DMS153 (cell line): Measurements from ENCODE around the gene GALNT18.

ENCODE experiments used
- DNase-seq: peaks from one replicate; lab custom pipeline; 2025; lab: John Stamatoyannopoulos, UW

Gene GALNT18

GRCh38 chr11:11621573-11622339 lies at the start of gene GALNT18:
TSS of gene GALNT18 (minus strand) at chr11:11622005.
- DNase-seq = peak; percentile 87

GRCh38 chr11:11670574-11670973 lies 48.8 kb upstream of the GALNT18 start:
- DNase-seq = no peak

- no peak for DNase-seq
Observed at GRCh38 chr11:11669233-11669846, 47.5 kb upstream of the GALNT18 start.

DNA sequence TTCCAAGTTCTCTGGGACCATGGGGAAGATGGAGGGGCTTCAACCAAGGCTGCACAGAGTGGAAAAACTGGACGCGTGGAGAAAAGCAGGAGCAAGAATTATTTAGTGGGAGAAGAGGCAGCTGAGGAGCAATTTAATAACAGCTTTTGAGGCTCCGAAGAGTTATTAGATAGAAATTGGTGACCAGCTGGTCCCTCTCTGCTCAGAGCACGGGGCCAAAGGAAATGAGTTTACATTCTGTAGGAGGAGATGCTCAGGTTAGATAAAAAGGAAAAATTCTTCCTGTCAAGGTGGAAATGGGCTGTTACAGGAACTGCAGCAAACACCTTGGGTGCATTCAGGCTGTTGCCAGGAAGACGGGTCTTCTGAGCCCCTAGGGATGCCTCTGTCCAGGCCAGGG lies 47.0 kb upstream of the GALNT18 start:
- no peak for DNase-seq

- no peak for DNase-seq
Observed at GRCh38 chr11:11668274-11668673, 46.5 kb upstream of the GALNT18 start.

GRCh38 chr11:11667056-11667455 lies 45.3 kb upstream of the GALNT18 start:
- no peak for DNase-seq

DNA sequence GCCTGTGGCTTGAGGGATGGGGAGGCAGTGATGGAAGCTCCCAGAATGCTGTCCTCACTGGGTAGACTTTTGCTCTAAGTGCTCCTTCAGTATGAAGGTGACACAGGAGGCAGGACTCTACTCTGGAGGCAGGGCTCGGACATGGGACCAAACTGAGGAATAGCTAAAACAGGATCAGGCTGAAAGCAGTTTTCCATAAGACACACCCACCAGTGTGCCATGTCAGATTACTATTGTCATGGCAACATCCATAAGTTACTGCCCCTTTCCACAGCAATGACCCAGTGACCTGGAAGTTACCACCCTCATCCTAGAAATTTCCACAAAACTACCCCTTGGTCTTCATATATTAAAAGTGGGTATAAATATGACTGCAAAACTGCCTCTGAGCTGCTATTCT lies 43.6 kb upstream of the GALNT18 start:
- no peak for DNase-seq

DNA sequence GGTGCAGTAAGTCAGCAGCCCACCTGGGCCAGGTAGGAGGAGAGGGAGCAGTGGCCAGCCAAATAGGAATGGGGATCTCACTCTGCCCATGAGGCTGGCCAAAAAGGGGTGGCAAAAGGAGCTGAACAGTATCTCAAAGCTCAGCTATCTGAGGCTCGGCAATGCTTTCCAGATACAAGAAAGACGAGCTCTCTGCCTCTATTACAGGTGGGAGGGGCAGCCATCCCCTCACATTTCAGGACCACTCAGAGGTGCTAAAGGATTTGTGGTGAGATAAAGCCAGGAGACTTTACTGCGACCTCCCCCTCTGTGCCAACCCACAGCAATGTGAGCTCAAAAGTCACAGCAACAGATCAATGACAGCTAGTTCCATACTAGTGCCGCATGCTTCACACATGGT lies 42.1 kb upstream of the GALNT18 start:
- DNase-seq = no peak

- no peak for DNase-seq
Observed at GRCh38 chr11:11662578-11662977, 40.8 kb upstream of the GALNT18 start.

DNA sequence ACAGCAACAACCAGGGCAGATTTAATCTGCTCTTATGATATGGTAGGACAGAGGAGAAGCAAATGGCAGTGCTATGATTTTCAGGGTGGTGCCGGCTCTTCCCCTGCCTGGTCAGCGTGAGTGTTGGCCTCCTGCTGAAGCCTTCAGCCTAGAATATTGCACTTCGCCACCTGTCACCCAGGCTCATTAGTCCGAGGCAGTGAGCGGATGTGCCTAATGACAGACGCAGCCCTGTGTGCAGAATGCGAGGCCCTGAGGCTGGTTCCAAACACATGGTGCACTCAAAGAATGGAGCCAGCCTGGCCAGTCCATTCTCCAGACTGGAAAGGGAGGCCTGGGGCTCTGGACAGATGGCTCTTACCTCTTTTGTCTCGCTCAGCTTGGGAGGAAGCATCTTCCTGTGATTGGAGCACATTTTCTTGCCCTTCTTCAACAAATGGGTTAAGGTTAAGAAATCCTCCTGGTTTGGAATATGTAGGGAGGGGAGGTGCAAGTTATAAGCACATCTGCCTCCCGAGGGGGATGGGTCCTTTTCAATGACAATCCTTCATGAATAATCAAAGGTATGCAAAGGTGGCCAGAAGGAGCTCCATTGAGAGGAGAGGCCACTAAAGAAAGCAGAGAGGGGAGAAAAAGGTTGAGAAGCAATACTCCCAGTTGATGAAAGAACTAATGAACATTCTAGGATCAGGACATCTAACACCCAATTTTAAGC lies 39.7 kb upstream of the GALNT18 start:
- no peak for DNase-seq

DNA sequence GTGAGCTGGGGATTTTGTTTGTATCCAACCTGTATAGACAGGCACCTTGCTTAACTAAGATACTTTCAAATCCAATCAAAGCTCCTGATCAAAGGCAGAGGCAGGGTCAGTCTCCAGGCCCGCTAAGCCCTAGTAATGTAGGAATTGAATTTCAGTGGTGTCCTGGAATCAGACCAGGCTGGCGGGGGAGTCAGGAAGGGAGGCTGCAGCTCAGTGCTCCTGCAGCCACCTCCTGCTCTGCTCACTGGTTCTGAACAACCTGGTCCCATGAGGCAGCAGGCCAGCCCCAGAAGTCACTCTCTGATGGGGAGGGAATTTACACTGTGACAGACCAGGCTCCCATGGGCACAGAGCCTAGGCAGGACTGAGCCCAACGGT lies 38.5 kb upstream of the GALNT18 start:
- DNase-seq = no peak

DNA sequence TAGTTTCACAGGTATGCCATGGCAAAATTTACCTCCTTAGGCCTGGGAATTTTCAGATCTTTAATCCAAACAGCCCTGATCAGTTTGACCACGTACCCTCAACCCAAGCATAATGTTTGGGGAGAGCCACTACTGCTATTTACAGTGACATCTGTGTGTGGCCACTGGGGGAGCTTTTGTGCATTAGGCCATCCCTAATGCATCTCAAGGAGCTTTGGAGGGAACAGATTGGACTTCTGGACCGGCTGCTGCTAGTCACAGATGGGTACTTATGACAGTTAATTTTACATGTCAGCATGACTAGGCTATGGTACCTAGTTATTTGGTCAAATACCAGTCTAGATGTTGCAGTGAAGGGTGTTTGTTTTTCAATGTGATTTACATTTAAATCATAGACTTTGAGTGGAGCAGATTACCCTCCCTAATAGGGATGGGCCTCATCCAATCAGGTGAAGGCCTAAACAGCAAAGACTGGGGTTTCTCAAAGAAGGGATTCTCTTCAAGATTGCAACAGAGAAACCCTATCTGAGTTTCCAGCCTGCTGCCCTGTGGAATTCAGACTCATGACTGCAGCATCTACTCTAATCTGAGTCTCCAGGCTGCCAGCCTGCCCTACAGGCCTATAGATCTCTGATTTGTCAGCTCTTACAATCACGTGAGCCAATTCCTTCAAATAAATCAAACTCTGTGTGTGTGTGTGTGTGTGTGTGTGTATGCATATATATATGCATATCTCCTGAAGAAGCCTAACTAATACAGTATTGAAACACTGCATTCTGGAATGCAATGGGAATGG lies 38.0 kb upstream of the GALNT18 start:
- DNase-seq = no peak

DNA sequence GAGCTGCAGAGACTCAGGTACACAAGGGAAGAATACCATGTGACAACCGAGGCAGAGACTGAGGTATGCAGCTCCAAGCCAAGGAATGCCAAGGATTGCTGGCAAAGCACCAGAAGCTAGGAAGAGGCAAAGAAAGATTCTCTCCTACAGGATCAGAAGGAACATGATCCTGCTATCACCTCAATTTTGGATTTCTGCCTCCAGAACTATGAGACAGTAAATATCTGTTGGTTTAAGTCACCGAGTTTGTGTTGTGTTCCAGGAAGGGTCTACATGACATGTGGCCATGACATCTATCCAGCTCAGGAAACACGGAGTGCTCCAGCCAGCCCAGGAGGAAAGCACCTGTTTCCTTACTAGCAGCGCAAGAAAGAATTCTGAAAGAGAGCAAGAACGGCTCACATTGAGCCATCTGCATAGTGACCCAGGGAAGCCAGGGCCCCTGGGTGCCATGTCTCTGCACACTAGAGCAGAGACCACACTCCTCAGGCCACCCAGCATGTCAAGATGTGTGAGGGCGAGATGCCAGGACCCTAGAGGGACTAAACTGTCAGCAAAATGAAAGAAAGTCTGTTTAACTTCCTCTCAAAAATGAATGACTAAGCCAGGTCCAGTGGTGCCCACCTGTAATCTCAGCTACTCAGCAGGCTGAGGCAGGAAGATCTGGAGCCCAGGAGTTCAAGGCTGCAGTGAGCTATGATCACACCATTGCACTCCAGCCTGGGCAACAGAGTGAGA lies 35.6 kb upstream of the GALNT18 start:
- DNase-seq = no peak

DNA sequence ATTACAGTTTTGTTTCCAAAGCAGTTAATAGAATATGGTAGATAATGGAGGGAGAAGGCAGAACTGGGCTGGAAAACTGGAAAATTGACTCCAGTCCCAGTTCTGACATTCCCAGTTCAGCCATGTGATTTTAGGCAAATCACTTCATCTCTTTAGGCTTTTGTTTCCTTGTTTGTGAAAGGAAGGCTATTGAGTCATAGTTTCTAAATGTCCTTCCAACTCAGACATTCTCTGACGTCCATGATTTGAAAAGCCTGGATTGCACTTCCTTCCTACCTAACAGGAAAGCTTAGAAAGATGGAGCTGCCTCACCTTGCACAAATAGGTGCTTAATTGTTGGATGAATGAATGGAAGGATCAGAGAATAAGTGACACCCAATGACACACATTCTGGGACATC lies 19.8 kb upstream of the GALNT18 start:
- no peak for DNase-seq

GRCh38 chr11:11640996-11641395 lies 19.2 kb upstream of the GALNT18 start:
- DNase-seq = no peak

DNA sequence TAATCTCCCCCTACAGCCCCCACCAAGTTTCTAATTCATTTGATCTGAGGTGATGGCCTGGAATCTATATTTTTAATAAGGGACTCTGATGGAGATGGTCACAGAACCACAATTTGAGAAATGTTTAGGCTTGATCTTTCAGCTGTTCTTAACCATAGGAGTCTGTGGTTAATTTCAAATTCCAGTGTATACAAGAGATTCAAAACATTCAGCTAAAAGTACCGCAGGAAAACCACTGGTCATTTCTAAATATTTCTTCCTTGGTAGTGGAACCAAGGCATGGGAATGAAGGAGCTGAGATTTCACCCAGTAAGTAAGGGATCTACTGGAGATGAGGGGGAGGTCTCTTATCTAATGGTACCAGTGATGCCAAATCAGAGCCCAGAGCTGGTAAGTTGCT lies 18.3 kb upstream of the GALNT18 start:
- DNase-seq = no peak

DNA sequence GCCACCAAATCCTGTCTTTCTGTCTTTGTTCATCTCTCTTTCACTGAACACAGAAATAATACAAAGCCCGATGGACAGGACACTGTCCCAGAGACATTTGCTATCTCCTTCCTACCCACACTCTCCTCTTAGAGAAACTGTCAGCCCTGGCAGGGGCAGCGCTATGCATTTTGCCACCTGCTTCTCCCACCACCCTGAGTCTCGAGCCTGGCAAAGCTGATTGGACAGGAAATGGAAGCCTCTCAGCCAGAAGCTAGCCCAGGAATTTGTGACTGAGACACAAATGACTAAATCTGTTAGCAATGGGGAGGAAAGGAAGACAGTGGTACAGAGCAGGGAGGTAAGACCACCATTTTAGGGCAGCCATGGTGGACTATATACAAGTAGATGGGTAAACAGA lies 14.9 kb upstream of the GALNT18 start:
- no peak for DNase-seq

- DNase-seq = no peak
Observed at GRCh38 chr11:11635443-11635842, 13.6 kb upstream of the GALNT18 start.

DNA sequence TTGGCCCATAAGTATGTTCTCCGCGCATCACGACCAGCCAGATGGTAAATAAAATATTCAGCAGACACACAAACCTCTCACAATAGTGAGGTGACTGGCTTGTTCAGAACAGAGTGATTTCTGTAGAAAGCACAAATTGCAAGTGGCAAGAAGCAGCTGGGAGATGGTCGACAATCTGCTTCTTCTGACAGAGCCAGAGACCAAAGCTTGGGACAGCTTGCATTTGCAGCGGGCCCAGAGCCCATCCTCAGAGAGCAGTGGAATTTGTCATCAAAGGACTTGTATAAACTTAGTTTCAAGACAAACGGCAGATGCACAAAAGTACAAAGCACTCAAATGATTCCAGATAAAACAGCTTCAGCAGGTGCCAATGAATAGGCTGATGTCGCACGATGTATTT lies 7.6 kb upstream of the GALNT18 start:
- no peak for DNase-seq

- DNase-seq = no peak
Observed at GRCh38 chr11:11628651-11629050, 6.8 kb upstream of the GALNT18 start.

GRCh38 chr11:11626128-11626527 lies 4.3 kb upstream of the GALNT18 start:
- no peak for DNase-seq

DNA sequence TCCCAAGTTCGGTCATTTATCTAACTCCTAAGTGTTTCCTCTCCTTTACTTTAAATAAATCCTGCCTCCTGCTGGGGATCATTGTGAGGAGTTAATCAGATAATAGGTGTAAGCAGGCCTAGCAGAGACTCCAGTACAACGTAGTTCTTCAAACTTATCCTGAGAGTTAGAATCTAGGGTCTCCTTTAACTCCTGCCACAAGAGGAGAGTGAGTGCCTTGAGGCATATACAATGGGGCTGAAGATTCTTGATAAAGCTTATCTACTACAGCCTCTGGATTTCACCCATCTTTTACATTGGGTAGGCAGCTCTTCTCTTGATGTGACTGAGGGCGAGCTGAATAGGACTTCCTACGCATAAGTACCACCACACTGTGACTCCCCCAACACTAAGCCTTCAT lies 3.1 kb upstream of the GALNT18 start:
- no peak for DNase-seq
